ENCODE results near the gene GPR39. TPM values are rescaled to one million over a fixed set of nuclear protein-coding genes. Genes with fewer than 3 reads are reported as not detected.

The GPR39 gene
- total RNA-seq, 3 donors from 2014 or later (not counting 1 experiment from before 2014, with no cell fraction given) = not detected

DNA sequence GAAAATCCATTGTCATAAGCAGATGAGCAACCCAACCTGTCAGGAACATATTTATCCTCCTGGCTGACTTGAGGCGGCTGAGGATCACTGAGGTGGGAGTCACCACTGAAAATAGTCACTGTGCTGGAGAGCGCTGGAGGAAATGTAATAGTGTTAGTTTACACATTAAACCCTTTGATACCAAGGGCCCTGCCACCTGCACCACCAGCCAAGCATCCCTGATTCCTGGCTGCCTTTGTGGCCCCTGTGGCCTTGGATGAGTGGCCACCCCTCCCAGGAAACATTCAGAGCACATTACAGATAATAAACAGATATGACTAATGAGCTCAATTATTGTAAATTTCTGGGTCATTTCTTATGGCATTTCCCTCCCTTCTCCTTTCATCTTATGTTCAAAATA lies 147.5 kb downstream of the GPR39 start:
- intact Hi-C loops (cut with micrococcal nuclease) = no loop called here
- Mint-ChIP-seq H3K4me1 (no peaks in the 10 kb centered on the region), H3K9me3 (peaks cover 11 to 13% of the 10 kb centered on the region in 2 donors), H3K36me3 (no peaks in the 10 kb centered on the region), H3K27ac (no peak overlapping the region), H3K27me3 (ENCODE audit: low read depth in 2 of 2) (no peaks in the 10 kb centered on the region), H3K4me3 (no peak overlapping the region)
- H3K4me3 ChIP-seq (ENCODE audit: low read length) = no peak overlapping the region
- no peaks in the 10 kb centered on the region for H3K4me1 ChIP-seq (ENCODE audit: control insufficient read depth, insufficient read depth, low read length)
- TF ChIP-seq, protein P1, sequence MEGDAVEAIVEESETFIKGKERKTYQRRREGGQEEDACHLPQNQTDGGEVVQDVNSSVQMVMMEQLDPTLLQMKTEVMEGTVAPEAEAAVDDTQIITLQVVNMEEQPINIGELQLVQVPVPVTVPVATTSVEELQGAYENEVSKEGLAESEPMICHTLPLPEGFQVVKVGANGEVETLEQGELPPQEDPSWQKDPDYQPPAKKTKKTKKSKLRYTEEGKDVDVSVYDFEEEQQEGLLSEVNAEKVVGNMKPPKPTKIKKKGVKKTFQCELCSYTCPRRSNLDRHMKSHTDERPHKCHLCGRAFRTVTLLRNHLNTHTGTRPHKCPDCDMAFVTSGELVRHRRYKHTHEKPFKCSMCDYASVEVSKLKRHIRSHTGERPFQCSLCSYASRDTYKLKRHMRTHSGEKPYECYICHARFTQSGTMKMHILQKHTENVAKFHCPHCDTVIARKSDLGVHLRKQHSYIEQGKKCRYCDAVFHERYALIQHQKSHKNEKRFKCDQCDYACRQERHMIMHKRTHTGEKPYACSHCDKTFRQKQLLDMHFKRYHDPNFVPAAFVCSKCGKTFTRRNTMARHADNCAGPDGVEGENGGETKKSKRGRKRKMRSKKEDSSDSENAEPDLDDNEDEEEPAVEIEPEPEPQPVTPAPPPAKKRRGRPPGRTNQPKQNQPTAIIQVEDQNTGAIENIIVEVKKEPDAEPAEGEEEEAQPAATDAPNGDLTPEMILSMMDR (IDR thresholded peaks at IDR 0.05) = no peak
- no peak for DNase-seq
- no peaks in the 10 kb centered on the region for H3K27me3 ChIP-seq (ENCODE audit: control insufficient read depth, insufficient read depth, low read length)
- ATAC-seq = no peak
- 100% methylated on average over 2 of the region's 2 CpGs for WGBS (ENCODE audit: insufficient coverage)
- no peaks in the 10 kb centered on the region for H3K36me3 ChIP-seq (ENCODE audit: control insufficient read depth, insufficient read depth, low read length)
- no peak overlapping the region for H3K27ac ChIP-seq (ENCODE audit: low read length)
- no peaks in the 10 kb centered on the region for H3K9me3 ChIP-seq (ENCODE audit: control insufficient read depth, insufficient read depth, low read length)

DNA sequence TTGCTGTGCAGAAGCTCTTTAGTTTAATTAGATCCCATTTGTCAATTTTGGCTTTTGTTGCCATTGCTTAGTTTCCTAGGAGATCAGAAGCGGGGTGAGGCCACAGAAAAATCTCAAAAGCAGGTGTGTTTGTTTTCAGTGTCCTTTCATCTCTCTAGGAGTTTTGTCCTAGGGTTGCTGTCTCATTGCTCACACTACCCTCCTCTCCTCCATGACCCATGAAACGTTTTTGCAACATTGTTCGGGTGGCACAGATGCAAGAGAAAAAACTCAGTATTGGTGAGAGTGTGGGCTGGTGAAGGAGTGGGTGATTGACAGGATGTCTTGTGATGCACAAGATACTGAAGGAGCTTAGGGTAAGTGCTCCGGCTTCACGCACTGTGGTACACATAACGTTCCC lies 149.8 kb downstream of the GPR39 start:
- H3K9me3 Mint-ChIP-seq = peaks cover 10% of the 10 kb centered on the region in 2 donors
- no peak overlapping the region for H3K27ac Mint-ChIP-seq
- no peaks in the 10 kb centered on the region for H3K4me1 ChIP-seq (ENCODE audit: control insufficient read depth, insufficient read depth, low read length)
- WGBS (ENCODE audit: insufficient coverage) = 84% methylated on average over 6 of the region's 6 CpGs
- H3K27ac ChIP-seq (ENCODE audit: low read length) = no peak overlapping the region
- TF ChIP-seq, protein P1 (IDR thresholded peaks at IDR 0.05) = no peak
- H3K36me3 Mint-ChIP-seq = no peaks in the 10 kb centered on the region
- no peak for ATAC-seq
- DNase-seq = no peak
- H3K36me3 ChIP-seq (ENCODE audit: control insufficient read depth, insufficient read depth, low read length) = no peaks in the 10 kb centered on the region
- H3K27me3 Mint-ChIP-seq (ENCODE audit: low read depth in 2 of 2) = no peaks in the 10 kb centered on the region
- H3K27me3 ChIP-seq (ENCODE audit: control insufficient read depth, insufficient read depth, low read length) = no peaks in the 10 kb centered on the region
- intact Hi-C loops (cut with micrococcal nuclease) = no loop called here
- H3K4me3 Mint-ChIP-seq = no peak overlapping the region
- no peaks in the 10 kb centered on the region for H3K4me1 Mint-ChIP-seq
- no peak overlapping the region for H3K4me3 ChIP-seq (ENCODE audit: low read length)
- peaks cover 3% of the 10 kb centered on the region for H3K9me3 ChIP-seq (ENCODE audit: control insufficient read depth, insufficient read depth, low read length)

DNA sequence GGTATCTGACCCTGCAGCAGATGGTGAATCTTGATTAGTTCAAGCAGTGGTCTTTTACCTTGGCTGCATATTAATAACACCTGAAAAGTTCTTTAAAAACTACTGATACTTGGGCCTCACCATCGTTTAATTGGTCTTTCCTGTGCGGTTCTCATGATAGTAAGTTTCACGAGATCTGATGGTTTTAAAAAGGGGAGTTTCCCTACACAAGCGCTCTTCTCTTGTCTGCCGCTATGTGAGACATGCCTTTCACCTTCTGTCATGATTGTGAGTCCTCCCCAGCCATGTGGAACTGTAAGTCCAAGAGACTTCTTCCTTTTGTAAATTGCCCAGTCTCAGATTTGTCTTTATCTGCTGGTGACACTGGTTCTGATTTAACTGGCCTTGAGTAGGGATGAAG lies 151.1 kb downstream of the GPR39 start:
- ATAC-seq (no peak), DNase-seq (no peak)
- H3K36me3 Mint-ChIP-seq = no peaks in the 10 kb centered on the region
- no peak overlapping the region for H3K4me3 Mint-ChIP-seq
- H3K27ac ChIP-seq (ENCODE audit: low read length) = no peak overlapping the region
- peaks cover 8 to 10% of the 10 kb centered on the region in 2 donors for H3K9me3 Mint-ChIP-seq
- H3K9me3 ChIP-seq (ENCODE audit: control insufficient read depth, insufficient read depth, low read length) = peaks cover 3% of the 10 kb centered on the region
- WGBS (ENCODE audit: insufficient coverage) = 97% methylated on average over 4 of the region's 5 CpGs
- no peaks in the 10 kb centered on the region for H3K4me1 ChIP-seq (ENCODE audit: control insufficient read depth, insufficient read depth, low read length)
- TF ChIP-seq, protein P1 (IDR thresholded peaks at IDR 0.05) = no peak
- H3K36me3 ChIP-seq (ENCODE audit: control insufficient read depth, insufficient read depth, low read length) = no peaks in the 10 kb centered on the region
- intact Hi-C loops (cut with micrococcal nuclease) = no loop called here
- no peaks in the 10 kb centered on the region for H3K27me3 Mint-ChIP-seq (ENCODE audit: low read depth in 2 of 2)
- no peaks in the 10 kb centered on the region for H3K27me3 ChIP-seq (ENCODE audit: control insufficient read depth, insufficient read depth, low read length)
- no peaks in the 10 kb centered on the region for H3K4me1 Mint-ChIP-seq
- H3K4me3 ChIP-seq (ENCODE audit: low read length) = no peak overlapping the region
- H3K27ac Mint-ChIP-seq = no peak overlapping the region

DNA sequence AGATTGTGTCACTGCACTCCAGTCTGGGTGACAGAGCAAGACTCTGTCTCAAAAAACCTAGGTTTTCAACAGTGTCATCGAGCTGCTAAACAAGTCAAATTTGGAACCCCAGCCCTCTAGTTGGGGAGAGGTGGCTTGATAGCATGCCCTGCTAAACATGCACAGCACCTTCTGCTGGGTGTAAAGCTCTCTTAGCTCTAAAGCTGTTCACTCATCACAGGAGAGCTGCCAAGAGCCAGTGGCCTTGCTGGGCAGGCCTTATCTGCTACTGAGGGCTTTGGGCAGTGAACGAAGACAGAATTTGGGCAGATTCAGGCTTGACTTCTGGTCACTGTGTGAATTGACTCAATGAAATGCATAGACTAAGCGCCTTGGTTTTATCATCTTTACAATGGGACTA lies 152.1 kb downstream of the GPR39 start:
- no peaks in the 10 kb centered on the region for H3K36me3 ChIP-seq (ENCODE audit: control insufficient read depth, insufficient read depth, low read length)
- Mint-ChIP-seq H3K4me1 (no peaks in the 10 kb centered on the region), H3K27me3 (ENCODE audit: low read depth in 2 of 2) (no peaks in the 10 kb centered on the region), H3K36me3 (no peaks in the 10 kb centered on the region), H3K27ac (no peak overlapping the region), H3K9me3 (peaks cover 8 to 10% of the 10 kb centered on the region in 2 donors), H3K4me3 (no peak overlapping the region)
- H3K9me3 ChIP-seq (ENCODE audit: control insufficient read depth, insufficient read depth, low read length) = peaks cover 3% of the 10 kb centered on the region
- WGBS (ENCODE audit: insufficient coverage) = 72% methylated on average over 3 of the region's 3 CpGs
- H3K4me1 ChIP-seq (ENCODE audit: control insufficient read depth, insufficient read depth, low read length) = no peaks in the 10 kb centered on the region
- no peak for ATAC-seq
- intact Hi-C loops (cut with micrococcal nuclease) = no loop called here
- no peaks in the 10 kb centered on the region for H3K27me3 ChIP-seq (ENCODE audit: control insufficient read depth, insufficient read depth, low read length)
- no peak overlapping the region for H3K4me3 ChIP-seq (ENCODE audit: low read length)
- TF ChIP-seq, protein P1 (IDR thresholded peaks at IDR 0.05) = no peak
- DNase-seq = no peak
- no peak overlapping the region for H3K27ac ChIP-seq (ENCODE audit: low read length)

All from natural killer cell (primary cell).